Heart right ventricle (tissue), 16 donors: ENCODE results near the gene GCH1. TPM values are rescaled to one million over a fixed set of nuclear protein-coding genes. Genes with fewer than 3 reads are reported as not detected.

ENCODE experiments used
- ATAC-seq, 8 donors: fragments of 200-7000 bp; cut with Tn5 transposase; one replicate each; pipeline ENCODE4 v1.9.1; 2020; ENCODE audit warnings: mild to moderate bottlenecking in 8 of 8, moderate library complexity in 8 of 8, moderate number of reproducible peaks in 1 of 8
- DNase-seq, 2 donors: peaks; one replicate each; pipeline ENCODE4 v3.0.0-alpha.2; 2020
- H3K27ac ChIP-seq, 10 donors: fragments of 200-600 bp; sonication (generic) in 2 of 10; one replicate each; pipeline versions ENCODE4 v1.5.0 to v1.8.0; 2020 to 2022; ENCODE audit warnings: mild to moderate bottlenecking in 3 of 10
- H3K27me3 ChIP-seq, 7 donors: fragments of 200-600 bp; one replicate each; pipeline ENCODE4 v1.8.0; 2021 to 2022; ENCODE audit warnings: mild to moderate bottlenecking in 2 of 7
- H3K36me3 ChIP-seq, 9 donors: fragments of 200-600 bp; sonication (generic) in 1 of 9; one replicate each; pipeline versions ENCODE4 v1.5.0 to v1.8.0; 2020 to 2022; ENCODE audit warnings: mild to moderate bottlenecking in 2 of 9
- H3K4me1 ChIP-seq, 9 donors: fragments of 200-600 bp; sonication (generic) in 1 of 9; one replicate each; pipeline versions ENCODE4 v1.5.0 to v1.8.0; 2020 to 2022; ENCODE audit warnings: mild to moderate bottlenecking in 4 of 9
- H3K4me3 ChIP-seq, 10 donors: fragments of 200-600 bp; sonication (generic) in 2 of 10; one replicate each; pipeline versions ENCODE4 v1.5.0 to v1.8.0; 2020 to 2022; ENCODE audit warnings: mild to moderate bottlenecking in 7 of 10, moderate library complexity in 2 of 10
- H3K9me3 ChIP-seq, 11 donors: fragments of 200-600 bp in 10 of 11; sonication (generic) in 2 of 11; one replicate each; pipeline versions ENCODE4 v1.5.0 to v1.8.0; 2013 to 2022; ENCODE audit warnings: mild to moderate bottlenecking in 2 of 11, control low read depth in 1 of 11, moderate library complexity in 1 of 11
- CTCF ChIP-seq, 9 donors: fragments of 200-600 bp; sonication (generic) in 2 of 9; IDR thresholded peaks; one replicate each; pipeline versions ENCODE4 v1.5.0 to v1.8.0; 2021 to 2022; ENCODE audit warnings: antibody characterized with exemption in 9 of 9, mild to moderate bottlenecking in 5 of 9, moderate library complexity in 1 of 9
- WGBS, 2 donors: extraction: QIAGEN DNeasy Blood & Tissue Kit; methylation state at CpG; one replicate each; pipeline ENCODE4 v1.1.7; 2013; ENCODE audit warnings: inconsistent platforms in 1 of 2; 5-methylcytosine and 5-hydroxymethylcytosine counted together
- intact Hi-C, 10 donors: fragments of 100-400 bp; cut with DNase I; formaldehyde crosslinking; loops; one replicate each; pipeline versions ENCODE4 v1.11.1 to v1.14.2; 2022
- polyA plus RNA-seq, 2 donors: library from polyadenylated mRNA; stranded (reverse); fragments of 200-250 nt; gene quantifications; one replicate each; pipeline ENCODE4 v1.2.3, GENCODE V29; 2013
- total RNA-seq, 10 donors: library from RNA; stranded (reverse); fragmentation: NEBNext Ultra II Directional in 3 of 10; extraction: Animal tissue kit (Norgen Biotek cat#: 25700) in 3 of 10; gene quantifications; one replicate each; pipeline versions ENCODE4 v1.2.1 to v1.2.4, GENCODE V29; 2021 to 2023
- donor health status: Arrhythmogenic right ventricular cardiomyopathy.
- donor health status: ischemic (EF 13 %, LVEDD 7.1; RV severe dilation, severe dysfunction).
- donor health status: healthy with polysubstance abuse.
- donor health status: DM: no; HTN: yes; CAD: no.
- donor health status: DM: no; HTN: no; CAD: no.
- donor health status: ischemic (EF 25% LVEDD 6.9; RV normal size, moderate dysfunction).
- donor health status: ischemic (EF 25% LVEDD 5.7; RV mildly dilated, moderate dysfunction).
- donor health status: healthy.
- donor health status: DM: yes; HTN: yes; CAD: no.
- donor health status: Ischemic cardiomyopathy.
- donor health status: ischemic (EF 35%, LVEDD 5.7; RV mildly dilated, moderate dysfunction).
- donor health status: nonischemic (EF 11% LVEDD 7.7; RV severe dilation, severe dysfunction).
- donor health status: DM: yes; HTN: yes; CAD: no.
- donor health status: PGD.
- donor health status: ischemic (EF 29% LVEDD 5.4; RV normal size, mild dysfunction).
- donor health status: nonischemic (EF 23%, LVEDD 6.1; RV moderate dilation, normal function).

The GCH1 gene
- total and polyA plus RNA-seq, 12 donors, result 1.0 to 11.0 (median 2.7) TPM

GRCh38 chr14:54816450-54816849 lies 86.2 kb downstream of the GCH1 start:
- ATAC-seq, result no peak
- no peak overlapping the region for H3K27ac ChIP-seq
- H3K36me3 ChIP-seq, result no peaks in the 10 kb centered on the region
- no peak overlapping the region for H3K4me3 ChIP-seq
- no peak for DNase-seq
- no peaks in the 10 kb centered on the region for H3K9me3 ChIP-seq
- no peaks in the 10 kb centered on the region for H3K27me3 ChIP-seq
- WGBS, 2 donors, result 72 to 89% methylated on average over 1 of the region's 1 CpG
- no peak for TF ChIP-seq CTCF (IDR thresholded peaks at IDR 0.05)
- H3K4me1 ChIP-seq, result no peaks in the 10 kb centered on the region
- intact Hi-C loops, result no loop called here

GRCh38 chr14:54815515-54815914 lies 87.1 kb downstream of the GCH1 start:
- no peaks in the 10 kb centered on the region for H3K9me3 ChIP-seq
- H3K36me3 ChIP-seq, result no peaks in the 10 kb centered on the region
- WGBS, 2 donors, result 92 to 93% methylated on average over 6 of the region's 6 CpGs
- no peak overlapping the region for H3K27ac ChIP-seq
- peak in 1 of 8 donors; percentile 12 for ATAC-seq
- TF ChIP-seq CTCF (IDR thresholded peaks at IDR 0.05), result no peak
- no peak overlapping the region for H3K4me3 ChIP-seq
- no peaks in the 10 kb centered on the region for H3K4me1 ChIP-seq
- intact Hi-C loops, result loop anchor here in 1 of 10 donors (2.0 kb wide), 1 partner anchor 23 kb away; no protein-coding TSS in a partner anchor
- no peak for DNase-seq
- no peaks in the 10 kb centered on the region for H3K27me3 ChIP-seq

- peak in 1 of 2 donors; percentile 21 for DNase-seq
- H3K4me1 ChIP-seq, result no peaks in the 10 kb centered on the region
- H3K9me3 ChIP-seq, result no peaks in the 10 kb centered on the region
- peak in 5 of 8 donors; percentile 42 to 70 (median 49) for ATAC-seq
- no peaks in the 10 kb centered on the region for H3K27me3 ChIP-seq
- 71 to 77% methylated on average over 12 of the region's 12 CpGs for WGBS, 2 donors
- no peak overlapping the region for H3K27ac ChIP-seq
- H3K4me3 ChIP-seq, result no peak overlapping the region
- intact Hi-C loops, result loop anchor here in 1 of 10 donors (2.0 kb wide), 1 partner anchor 24 kb away; no protein-coding TSS in a partner anchor
- TF ChIP-seq CTCF (IDR thresholded peaks at IDR 0.05), result no peak
- H3K36me3 ChIP-seq, result no peaks in the 10 kb centered on the region
Observed at GRCh38 chr14:54815016-54815415, 87.6 kb downstream of the GCH1 start.

GRCh38 chr14:54814076-54814475 lies 88.5 kb downstream of the GCH1 start:
- Histone ChIP-seq H3K36me3 (no peaks in the 10 kb centered on the region), H3K27me3 (no peaks in the 10 kb centered on the region), H3K9me3 (no peaks in the 10 kb centered on the region), H3K4me1 (no peaks in the 10 kb centered on the region), H3K4me3 (no peak overlapping the region), H3K27ac (no peak overlapping the region)
- no peak for TF ChIP-seq CTCF (IDR thresholded peaks at IDR 0.05)
- intact Hi-C loops, result loop anchor here in 1 of 10 donors (2.0 kb wide), 1 partner anchor 25 kb away; no protein-coding TSS in a partner anchor
- no peak for ATAC-seq
- WGBS, 2 donors, result 63 to 78% methylated on average over 5 of the region's 5 CpGs
- no peak for DNase-seq
